Activated CD4-positive, alpha-beta T cell treated with anti-CD3 and anti-CD28 coated beads, Interleukin-2, amount 50 U/mL, for 1 hour (primary cell): Measurements from ENCODE around the gene TTLL11.
"Not testable (repeated sequence)": the region's sequence is repeated elsewhere in the genome, so short reads cannot be mapped to it uniquely, and the experiment has no call there.

ENCODE experiments used
- DNase-seq: peaks from one replicate; pipeline ENCODE4 v3.0.0-alpha.2; 2020

Gene TTLL11

DNA sequence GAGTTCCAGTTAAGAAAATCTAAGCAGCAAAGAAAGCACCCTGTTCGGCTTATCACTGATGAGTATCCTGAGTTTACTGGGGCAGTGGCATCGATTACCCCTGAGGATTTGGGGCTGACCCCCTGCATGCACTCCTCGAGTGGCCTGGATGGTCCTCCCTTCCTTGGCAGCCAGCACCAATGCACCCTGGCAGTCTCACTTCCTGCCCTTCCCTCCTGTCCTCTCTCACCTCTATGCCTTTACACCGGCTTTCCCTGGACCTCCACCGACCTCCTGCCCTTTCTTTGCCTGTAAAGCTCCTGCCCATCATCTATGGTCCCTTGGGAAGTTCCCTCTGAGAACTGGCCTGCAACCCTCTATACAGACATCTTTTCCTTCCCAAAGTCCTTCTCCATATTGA lies 97.1 kb downstream of the TTLL11 start:
- no peak for DNase-seq

DNA sequence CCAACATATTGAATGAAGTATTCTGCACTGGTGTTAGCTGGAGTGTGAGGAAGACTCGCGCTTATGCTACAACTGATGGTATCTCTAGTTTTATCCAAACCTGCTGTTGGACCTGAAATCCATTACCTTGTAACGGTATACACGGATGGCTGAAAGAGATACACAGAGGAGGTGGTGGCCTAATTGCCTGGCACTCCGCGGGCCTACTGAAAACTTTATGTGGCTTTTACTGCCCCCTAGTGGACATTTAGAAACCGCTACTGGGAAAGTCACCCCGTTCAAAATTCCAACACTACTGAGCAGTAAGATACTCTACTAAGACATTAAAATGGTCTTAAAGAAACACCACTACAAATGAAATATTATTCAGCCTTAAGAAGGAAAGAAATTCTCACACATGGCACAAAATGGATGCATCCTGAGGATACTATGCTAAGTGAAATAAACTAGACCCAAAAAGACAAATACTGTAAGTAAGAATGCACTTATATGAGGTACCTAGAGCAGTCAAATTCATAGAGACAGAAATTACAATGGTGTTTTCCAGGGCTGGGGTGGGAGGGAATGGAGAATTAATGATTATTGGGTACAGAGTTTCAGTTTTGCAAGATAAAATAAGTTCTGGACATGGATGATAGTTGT lies 100.4 kb downstream of the TTLL11 start:
- DNase-seq: peak; percentile 14

DNA sequence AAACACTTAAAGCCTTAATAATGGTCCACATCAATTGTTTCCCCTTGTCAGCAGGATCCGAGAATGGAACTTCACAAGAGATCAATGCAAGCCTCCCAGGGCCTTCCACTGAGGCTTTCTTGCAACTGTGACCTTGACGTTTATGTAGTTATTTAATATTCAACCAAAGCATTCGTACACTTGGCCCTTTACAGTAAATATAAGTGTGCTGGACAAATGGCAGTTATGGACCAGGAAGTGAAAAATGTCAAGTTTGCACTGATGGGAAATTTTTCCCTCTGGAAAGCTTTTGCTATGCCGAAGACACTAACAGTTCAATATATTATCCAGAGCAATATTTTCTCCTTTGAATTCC lies 101.8 kb downstream of the TTLL11 start:
- no peak for DNase-seq

DNA sequence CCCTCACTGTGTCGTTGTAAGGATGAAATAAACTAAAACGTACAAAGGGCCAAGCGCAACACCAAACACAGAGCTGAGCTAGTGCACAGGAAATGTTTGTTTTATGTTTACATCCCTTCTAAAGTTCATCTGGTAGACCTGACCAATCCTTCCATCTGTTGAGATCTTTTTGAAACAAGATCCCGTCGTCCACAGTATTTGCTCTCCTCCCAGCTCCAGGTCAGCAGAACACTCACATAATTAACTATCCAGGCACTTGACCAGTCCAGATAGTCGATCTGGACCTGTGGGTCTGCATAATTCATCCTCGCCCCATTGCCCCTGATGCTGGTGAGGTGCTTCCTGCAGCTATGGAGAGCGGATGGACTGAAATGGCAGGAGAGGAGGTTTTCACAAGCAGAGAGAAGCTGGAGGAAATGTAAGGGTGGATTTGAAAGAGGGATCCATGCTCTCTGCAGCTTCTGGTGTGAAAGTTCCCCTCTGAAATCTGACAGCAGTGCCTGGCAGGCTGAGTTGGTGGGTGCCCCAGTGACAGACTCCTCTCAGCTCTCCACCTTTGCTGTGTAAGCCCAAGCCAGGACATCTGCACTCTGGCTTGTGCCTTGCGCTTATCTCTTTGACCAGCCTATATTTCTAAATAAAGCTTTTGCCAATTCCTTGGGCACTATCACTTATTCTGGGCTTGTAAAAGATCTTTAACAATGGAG lies 102.4 kb downstream of the TTLL11 start:
- DNase-seq: no peak

DNA sequence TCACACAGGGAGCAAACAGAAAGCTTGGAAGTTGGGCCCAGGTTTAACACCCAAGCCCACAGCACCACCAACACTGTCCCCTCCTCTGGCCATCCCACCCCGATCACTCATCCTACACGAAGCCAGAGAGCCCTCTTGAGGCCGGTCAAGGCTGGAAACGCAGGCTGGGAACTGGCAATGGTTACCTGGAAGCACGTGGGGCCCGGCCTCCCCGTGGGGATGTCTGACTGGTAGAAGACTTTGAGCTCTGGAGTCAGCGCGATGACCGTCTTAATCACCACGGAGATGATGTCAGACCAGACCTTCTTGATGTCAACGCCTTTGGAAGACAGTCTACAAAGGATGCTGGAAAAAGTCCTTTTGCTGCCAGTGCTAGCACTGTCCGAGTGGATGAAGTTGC lies 104.1 kb downstream of the TTLL11 start:
- DNase-seq: no peak

DNA sequence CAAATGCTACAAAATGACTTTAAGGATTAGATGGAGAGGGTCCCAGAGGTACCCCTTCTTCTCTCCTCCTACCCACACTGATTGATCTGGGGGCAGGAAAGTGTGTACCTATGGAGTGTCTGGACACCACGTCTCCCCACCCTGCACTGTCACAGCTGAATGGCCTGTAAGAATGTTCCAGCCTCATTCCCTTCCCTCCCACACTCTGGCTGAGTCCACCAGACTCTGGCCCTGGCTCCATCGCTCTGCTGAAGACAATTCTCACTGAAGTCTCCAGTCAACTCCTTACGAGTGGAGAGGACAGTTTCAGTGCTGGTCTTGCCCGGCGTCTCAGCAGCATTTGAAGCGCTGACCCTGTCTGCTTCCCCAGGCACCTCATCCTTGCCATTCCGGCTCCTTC lies 105.8 kb downstream of the TTLL11 start:
- DNase-seq: no peak

DNA sequence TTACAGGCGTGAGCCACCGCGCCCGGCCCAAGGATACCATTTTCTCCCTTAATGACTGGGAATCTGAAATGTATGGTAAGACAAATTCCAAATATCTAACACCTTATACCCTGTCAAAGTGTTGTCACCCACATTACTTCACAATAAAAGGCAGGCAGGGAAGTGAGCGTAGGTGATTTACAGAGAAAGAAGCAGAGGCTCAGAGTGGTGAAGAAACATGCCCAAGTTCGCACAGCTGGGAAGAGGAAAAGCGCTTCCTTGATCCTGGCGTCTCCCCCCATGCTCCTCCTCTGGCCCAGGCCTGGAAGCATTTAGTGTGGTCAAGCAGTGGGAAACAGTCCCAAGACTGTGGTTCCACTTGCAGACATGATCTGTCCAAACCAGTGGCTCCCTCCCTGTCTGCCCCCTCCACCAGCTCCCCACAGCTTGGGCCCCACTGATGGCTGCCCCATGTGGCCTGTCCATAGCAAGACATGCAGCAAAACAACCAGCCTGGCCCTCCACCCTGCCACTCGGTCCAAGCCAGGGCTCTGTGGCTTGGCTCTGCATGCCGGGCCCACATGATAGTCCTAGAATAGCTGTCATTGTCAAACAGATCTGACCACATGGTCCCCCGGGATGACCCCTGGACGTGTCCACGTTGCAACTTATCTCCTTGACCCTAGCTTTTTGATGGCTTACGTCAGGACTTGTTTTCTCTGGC lies 107.2 kb downstream of the TTLL11 start:
- DNase-seq: no peak

DNA sequence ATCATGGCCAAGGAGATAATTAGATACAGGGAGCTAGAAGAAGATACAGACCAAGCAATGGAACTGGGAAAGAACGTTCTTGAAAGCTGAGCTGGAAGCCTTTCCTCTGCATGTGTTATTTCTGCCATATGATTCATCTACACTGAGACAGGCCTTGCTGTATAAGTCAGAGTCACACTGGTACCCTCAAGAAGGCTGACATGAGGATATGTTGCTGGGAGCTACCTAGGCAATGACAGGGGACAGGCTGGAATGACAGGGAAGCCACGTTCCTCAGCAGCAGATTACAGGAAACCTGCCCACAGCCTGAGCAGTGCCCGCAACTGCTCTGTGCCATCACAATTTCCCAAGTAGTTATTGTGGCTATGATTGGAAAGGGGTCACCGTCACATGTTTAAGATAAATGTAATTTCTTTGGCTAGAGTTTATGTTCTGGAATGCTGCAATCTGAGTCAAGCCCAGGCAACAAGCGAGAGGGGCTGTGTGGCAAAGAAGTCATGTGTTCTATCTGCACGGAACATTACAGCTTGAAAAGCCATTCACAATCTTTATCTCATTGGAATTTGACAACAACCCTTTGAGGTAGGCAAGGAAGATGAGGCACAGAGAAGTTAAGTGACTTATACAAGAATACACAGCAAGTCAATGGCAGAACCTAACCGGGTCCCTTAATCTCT lies 108.2 kb downstream of the TTLL11 start:
- no peak for DNase-seq

DNA sequence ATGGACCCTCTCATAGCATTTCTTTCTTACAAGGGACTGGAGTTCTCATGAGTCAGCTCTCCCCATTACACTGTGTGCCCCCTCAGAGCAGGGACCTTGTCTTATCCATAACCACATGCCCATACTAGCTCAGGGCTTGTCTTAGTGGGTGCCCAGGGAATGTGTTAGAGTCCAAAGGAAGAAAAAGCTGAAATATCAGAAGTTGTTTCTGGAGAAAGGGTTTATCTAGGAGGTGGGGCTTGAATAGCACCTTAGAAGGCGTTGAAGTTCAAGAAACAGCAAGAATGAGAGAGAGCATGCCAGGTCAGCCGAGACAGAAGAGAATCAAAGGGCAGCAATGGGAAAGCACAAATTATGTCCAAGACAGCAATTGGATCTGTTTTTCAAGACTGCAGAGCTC lies 109.4 kb downstream of the TTLL11 start:
- DNase-seq: no peak

DNA sequence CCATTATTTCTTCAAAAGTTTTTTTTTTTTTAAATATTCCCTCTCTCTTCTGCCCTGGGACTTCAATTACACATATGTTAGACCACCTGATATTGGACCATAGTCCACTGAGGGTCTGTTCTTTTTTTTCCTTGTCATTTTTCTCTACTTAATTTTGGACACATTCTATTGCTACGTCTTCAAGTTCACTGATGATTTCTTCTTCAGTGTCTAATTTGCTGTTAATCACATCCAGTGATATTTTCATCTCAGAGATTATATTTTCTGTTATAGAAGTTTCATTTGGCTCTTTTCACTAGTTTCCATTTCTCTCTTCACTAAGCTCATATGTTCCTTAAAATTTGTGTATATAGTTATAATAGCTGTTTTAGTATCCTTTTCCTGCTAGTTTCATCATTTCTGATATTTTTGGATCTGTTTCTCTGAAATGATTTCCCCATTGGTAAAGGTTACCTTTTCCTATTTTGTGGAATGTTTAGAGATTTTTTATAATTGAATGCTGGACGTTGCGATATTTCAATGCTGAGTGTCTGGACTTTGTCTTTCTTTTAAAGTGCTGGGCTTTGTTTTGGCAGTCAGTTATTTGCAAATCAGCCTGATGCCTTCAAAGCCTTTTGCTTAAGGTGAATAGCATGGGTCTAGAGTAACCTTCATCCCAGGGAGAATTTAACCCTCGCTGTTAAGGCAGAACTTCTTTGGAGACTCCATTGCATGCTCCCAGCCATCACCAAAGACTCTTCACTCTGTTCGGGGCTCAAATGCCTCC lies 111.8 kb downstream of the TTLL11 start:
- no peak for DNase-seq

DNA sequence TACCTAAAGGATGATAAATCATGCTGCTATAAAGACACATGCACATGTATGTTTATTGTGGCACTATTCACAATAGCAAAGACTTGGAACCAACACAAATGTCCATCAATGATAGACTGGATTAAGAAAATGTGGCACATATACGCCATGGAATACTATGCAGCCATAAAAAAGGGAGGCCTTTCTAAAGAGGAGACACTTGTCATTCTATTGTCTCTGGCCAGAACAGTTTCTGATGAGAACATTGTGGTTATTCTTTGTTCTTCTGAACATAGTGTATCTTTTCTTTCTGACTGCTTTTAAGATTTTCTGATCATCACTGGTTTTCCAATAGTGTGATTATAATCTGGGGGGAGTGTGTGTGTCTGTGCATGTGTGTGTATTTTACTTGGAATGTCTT lies 112.4 kb downstream of the TTLL11 start:
- DNase-seq: not testable (repeated sequence)

DNA sequence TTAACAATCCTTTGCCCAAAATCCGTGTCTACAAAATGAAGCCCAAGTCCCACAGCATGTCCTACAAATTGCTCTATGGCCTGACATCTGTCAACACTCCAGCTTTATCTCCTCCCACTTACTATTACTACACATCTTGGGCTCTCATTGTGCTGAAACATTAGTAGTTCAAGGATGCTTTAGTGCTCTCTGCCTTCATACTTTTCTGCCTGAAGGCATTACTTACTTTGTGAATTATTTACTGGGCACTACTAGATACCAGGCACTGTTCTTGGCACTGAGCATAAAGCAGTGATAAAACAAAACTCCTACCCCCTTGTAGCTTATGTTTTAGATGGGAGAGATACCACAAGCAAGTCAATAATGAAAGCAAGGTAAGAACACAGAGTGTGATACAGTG lies 113.4 kb downstream of the TTLL11 start:
- no peak for DNase-seq

DNA sequence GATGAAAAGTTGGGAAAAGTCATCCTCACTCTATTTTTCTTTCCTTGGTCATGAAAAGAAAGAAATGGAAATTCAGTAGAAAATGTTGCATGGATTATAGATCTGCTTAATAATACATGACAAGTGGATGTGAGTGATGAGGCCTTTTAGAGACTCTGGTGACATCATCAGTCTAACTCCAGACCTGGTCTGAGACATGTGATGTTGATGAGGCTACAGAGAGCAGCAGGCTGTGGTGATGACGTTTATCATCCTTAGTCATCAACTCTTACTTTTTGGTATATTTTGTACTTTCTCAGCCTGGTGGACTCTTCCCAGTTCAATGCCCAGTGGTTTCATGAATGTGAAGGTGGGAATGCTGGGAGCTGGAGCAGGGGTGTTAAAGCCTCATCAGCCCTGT lies 116.4 kb downstream of the TTLL11 start:
- DNase-seq: no peak

DNA sequence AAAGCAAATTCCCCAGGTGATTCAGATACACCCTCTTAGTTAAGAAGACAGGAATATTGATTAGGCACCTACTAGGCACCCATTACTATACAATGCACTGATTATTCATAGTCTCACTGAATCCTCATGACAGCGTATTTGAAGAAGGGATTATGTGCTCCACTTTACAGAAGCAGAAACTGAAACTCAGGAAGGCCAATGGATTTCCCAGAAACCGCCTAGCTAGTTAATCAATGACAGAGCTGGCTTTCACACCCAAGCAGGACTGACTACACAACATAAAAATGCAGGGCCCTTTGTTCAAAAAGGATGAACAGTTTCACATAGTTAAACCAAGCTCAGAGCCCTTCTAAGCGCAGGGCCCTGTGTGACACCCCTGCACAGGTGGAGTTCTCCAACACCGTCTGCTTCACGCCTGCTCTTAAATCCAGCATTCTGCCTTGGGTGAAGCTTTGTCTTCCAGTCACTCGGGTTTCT lies 117.3 kb downstream of the TTLL11 start:
- DNase-seq: no peak

DNA sequence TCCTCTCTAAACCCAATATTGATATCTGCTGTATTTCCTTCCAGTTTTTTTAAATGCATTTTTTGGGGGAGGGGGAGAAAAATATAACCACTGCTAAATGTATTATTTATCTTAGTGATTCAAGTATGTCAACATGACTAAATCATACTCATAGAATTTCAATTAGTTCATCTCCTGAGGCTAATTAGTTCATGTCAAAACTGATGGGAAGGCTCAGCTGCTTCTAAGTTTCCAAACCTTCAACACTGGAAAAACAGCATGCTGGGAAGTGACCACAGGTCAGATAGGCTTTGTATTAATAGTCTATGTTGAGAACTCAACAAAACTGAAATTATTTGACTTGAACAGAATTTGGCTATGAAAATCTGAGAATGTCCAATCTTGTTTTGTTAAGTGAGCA lies 118.7 kb downstream of the TTLL11 start:
- DNase-seq: no peak

DNA sequence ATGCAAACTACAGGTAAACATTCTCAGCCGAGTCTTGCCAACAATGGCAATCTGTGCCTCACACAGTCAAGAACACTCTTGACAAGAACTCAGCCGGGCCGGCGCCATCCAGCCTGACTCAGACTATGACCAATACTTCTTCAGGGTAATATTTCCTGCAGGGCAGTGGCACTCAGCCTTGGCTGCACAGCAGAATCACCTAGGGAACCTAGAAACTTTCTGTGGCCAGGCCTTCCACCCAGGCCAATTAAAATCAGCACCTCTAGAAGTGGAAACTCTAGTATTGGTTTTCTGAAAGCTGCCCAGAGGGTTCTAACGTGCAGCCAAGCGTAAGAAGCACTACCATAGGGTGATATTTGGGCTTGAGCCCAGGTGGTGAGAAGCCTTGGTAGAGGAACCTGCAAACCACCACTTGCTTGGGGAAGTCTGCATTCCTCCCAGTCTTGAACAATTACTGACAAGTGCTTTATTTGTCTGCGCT lies 120.6 kb downstream of the TTLL11 start:
- no peak for DNase-seq

DNA sequence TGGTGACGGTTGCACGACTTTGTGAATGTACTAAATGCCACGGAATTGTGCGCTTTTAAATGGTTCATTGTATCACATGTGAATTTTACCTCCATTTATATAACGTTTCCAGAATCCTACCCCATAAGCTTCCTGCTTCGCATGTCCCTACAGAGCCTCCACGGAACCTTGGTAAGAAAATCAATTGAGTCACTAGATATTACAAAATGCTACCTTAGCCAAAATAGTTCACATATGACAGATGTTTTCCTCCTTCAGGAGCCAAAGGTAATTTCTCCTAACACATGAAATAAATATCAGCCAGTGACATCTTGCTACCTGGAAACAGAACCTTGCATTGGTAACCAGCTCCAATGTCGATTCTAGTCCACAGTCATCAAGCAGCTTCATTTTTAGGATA lies 125.1 kb downstream of the TTLL11 start:
- no peak for DNase-seq

DNA sequence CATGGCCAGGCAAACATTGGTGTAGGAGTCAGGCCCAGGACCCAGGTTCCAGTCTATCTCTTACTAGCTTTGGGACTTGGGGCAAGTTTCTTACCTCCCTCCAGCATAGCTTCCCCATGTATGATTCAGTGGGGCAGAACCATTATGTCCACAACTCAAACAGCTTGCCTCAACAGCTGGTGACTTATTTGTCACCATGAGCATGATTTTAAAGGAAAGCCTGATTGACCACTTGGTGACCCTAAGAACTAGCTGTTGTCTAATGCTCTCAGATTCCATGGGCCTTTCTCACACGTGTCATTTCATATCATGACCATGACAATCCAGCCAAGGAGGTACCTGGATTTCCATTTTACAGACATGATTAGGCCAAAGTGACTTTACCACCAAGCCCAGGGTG lies 126.4 kb downstream of the TTLL11 start:
- DNase-seq: no peak

DNA sequence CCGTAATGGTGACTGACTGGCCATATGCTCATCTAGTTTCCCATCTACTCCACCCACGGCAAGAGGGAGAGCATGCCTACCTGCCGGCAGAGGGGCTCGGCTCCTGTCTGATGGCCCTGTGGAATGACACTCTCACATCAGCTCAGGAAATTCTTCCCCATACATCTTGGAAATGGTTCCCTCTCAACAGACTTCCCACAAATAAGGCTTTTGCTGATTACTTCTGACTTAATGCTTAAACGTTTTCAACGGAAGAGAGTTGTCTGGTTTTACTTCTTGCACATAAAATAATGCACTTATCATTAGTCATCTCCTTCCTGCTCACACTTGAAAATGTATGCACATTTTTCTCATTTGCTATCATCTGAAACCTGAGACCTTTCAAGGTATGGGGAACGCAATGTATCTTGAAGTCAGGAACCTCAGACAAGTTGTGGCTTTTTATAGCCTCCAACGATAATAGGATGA lies 129.5 kb downstream of the TTLL11 start:
- DNase-seq: no peak

DNA sequence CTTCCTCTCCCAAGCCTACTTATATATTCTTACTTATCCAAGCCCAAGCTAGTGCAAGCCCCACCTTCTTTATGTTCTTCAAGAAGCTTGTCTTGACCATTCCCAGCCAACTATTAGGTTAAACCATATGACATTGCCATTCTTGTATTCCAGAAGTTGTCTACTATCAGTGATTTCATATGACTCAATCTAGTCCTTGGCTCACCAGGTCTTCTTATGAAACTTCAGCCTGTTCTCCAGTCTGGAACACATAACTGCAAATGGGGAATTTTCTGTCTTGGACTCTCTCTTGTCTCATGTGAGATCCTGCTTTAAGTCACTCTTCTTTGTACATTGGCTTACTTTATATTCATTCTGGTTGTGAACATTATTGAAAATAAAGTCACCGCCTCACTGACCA lies 130.7 kb downstream of the TTLL11 start:
- no peak for DNase-seq

DNA sequence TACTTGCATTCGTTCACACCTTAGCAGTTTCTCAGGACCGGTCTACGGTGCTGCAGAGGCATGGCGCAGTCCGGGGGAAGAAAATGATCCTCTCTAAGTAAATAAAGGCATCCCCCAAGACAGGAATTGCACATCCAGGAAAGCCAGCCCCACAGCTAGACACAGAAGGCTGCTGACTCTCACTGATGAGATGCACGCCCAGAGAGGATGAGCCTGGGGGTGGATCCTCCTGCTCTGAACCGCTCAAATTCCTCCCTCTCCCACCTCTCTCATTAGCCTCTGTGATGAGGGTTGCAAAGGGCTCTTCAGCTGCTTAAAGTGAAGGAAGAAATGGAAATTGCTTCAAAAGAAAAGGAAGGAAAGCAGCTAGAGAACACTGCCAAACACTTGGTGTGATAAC lies 132.4 kb downstream of the TTLL11 start:
- DNase-seq: no peak

DNA sequence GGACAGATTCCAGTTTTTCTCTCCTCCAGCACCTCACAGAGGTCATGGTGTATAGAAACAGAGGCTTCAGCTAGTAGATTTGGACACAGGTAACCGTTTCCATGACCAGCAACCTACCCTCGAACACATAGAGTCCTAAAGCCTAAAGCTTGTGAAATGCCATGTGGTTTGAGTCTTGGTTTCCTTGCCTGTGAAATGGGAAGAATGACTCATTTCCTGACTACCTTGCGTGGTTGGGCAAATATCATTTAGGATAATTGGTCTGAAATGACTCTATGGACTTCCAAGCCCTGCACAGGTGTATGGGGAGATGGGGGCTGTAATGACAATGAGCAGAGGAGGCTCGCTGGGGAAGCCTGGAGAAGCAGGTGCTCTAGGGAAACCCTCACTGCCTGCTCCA lies 134.6 kb downstream of the TTLL11 start:
- no peak for DNase-seq

DNA sequence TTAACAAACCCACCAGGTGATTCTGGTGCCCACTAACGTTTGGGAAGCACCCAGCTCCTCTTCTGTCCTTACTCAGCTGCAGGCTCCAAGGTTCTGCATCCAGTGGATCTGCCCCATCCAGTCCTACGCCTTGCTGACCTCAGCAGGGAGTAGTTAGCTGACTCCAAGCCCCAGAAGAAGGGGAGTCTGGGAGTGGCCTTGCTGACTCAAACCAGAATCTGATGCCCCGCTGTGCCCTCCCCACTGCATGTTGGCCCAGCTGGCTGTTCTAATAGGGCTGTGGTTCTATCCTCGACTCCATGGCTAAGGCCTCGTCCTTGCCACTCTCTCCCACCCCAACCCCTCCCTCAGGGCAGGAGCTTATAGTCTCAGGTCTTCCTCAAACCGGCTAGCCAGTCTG lies 136.3 kb downstream of the TTLL11 start:
- no peak for DNase-seq
